Mucosa of descending colon (tissue), 3 donors: ENCODE data around the gene MTA2. TPM values are rescaled to one million over a fixed set of nuclear protein-coding genes. Genes with fewer than 3 reads are reported as not detected.
"Not testable (repeated sequence)": the region's sequence is repeated elsewhere in the genome, so short reads cannot be mapped to it uniquely, and the experiment has no call there.

Experiments
- ATAC-seq: fragments of 200-7000 bp; cut with Tn5 transposase; one replicate; pipeline ENCODE4 v1.9.1; 2020; ENCODE audit warnings: mild to moderate bottlenecking, moderate library complexity
- DNase-seq, 3 donors: peaks; one replicate each; pipeline ENCODE4 v3.0.0-alpha.2; 2020
- H3K36me3 ChIP-seq: fragments of 200-600 bp; one replicate; pipeline ENCODE4 v1.8.0; 2021; ENCODE audit warnings: low read depth, mild to moderate bottlenecking
- H3K4me1 ChIP-seq: fragments of 200-600 bp; one replicate; pipeline ENCODE4 v1.8.0; 2021; ENCODE audit warnings: low read depth, mild to moderate bottlenecking
- H3K4me3 ChIP-seq: fragments of 200-600 bp; one replicate; pipeline ENCODE4 v1.8.0; 2021; ENCODE audit warnings: mild to moderate bottlenecking
- H3K9me3 ChIP-seq: fragments of 200-600 bp; one replicate; pipeline ENCODE4 v1.8.0; 2021; ENCODE audit warnings: mild to moderate bottlenecking
- CTCF ChIP-seq: fragments of 200-600 bp; IDR thresholded peaks from one replicate; pipeline ENCODE4 v1.8.0; 2022; ENCODE audit warnings: antibody characterized with exemption, mild to moderate bottlenecking
- intact Hi-C, 2 donors: fragments of 100-400 bp; cut with DNase I in 1 of 2; cut with micrococcal nuclease in 1 of 2; formaldehyde crosslinking; loops; one replicate each; pipeline versions ENCODE4 v1.11.0 to v1.11.1; 2022; cut with DNase I, micrococcal nuclease
- total RNA-seq, 3 donors: library from RNA; stranded (reverse); fragmentation: NEBNext Ultra II Directional in 2 of 3; extraction: Animal tissue kit (Norgen Biotek cat#: 25700) in 2 of 3; gene quantifications; one replicate each; pipeline versions ENCODE4 v1.2.1 to v1.2.4, GENCODE V29; 2021 to 2023
- donor health status: DM: no; HTN: no; CAD: no; lungs with moderate emphysema.
- donor health status: DM: no; HTN: no; CAD: no.
- donor health status: DM: no; HTN: yes; CAD: no.

The MTA2 gene
- total RNA-seq, 3 donors from 2014 or later, result 70.7 to 92.1 (median 89.6) TPM

DNA sequence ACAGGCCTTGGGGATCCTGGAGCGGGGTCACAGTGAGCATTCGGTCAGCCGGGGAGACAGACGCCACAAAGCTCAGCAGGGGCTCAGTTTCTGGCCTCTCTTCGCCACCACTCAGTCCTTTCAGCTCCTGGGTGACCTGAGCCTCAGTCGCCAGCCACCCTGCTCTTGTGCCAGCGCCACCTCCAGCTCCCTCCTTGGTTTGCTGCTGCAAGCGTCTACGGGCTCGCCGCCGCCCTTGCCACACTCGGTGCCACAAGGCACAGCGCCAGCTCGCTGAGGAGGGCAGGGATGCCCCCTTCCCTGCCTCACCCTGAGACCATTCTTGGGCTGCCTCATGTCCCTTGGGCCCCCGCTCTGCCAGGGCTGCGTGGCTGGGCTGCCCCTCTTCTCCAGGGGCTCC is 26.5 kb downstream of the MTA2 start:
- Histone ChIP-seq H3K4me3 (no peak overlapping the region), H3K9me3 (no peaks in the 10 kb centered on the region), H3K4me1 (peaks cover 18% of the 10 kb centered on the region), H3K36me3 (peaks cover 5% of the 10 kb centered on the region)
- TF ChIP-seq CTCF, result no peak
- DNase-seq, result peak; percentile 57 to 76 (median 65)
- intact Hi-C loops, result no loop called here
- peak; percentile 22 for ATAC-seq

- ATAC-seq, result peak; percentile 32
Observed at GRCh38 chr11:62574363-62575071, 27.1 kb downstream of the MTA2 start.

GRCh38 chr11:62573592-62574362 is 27.9 kb downstream of the MTA2 start, which contains the start of gene EEF1G:
Gene EEF1G, minus strand, starts transcription at chr11:62573891. Its CDS starts 49 bp downstream, at chr11:62573842.
- H3K4me3 ChIP-seq, result peak within 1 kb of the TSS; percentile 67
- DNase-seq (peak; percentile 98 to 99 (median 99)), ATAC-seq (peak; percentile 94)
- H3K4me1 ChIP-seq, result peaks cover 18% of the 10 kb centered on the region
- intact Hi-C loops, result no loop called here
- H3K36me3 ChIP-seq, result peaks cover 8% of the 10 kb centered on the region
- no peak for TF ChIP-seq CTCF
- no peaks in the 10 kb centered on the region for H3K9me3 ChIP-seq

More at GRCh38 chr11:62574363-62575071, 27.1 kb downstream of the MTA2 start:
- peak; percentile 52 to 76 (median 59) for DNase-seq
- TF ChIP-seq CTCF, result no peak
- Histone ChIP-seq H3K4me1 (peaks cover 18% of the 10 kb centered on the region), H3K4me3 (peak overlapping the region; percentile 67), H3K9me3 (no peaks in the 10 kb centered on the region), H3K36me3 (peaks cover 5% of the 10 kb centered on the region)
- intact Hi-C loops, result no loop called here

GRCh38 chr11:62573006-62573591 is 28.6 kb downstream of the MTA2 start:
- H3K4me3 ChIP-seq, result peak overlapping the region; percentile 67
- TF ChIP-seq CTCF, result no peak
- DNase-seq (no peak), ATAC-seq (peak; percentile 1)
- H3K9me3 ChIP-seq, result no peaks in the 10 kb centered on the region
- intact Hi-C loops, result no loop called here
- peaks cover 18% of the 10 kb centered on the region for H3K4me1 ChIP-seq
- peaks cover 11% of the 10 kb centered on the region for H3K36me3 ChIP-seq

- DNase-seq (no peak), ATAC-seq (no peak)
- peaks cover 11% of the 10 kb centered on the region for H3K36me3 ChIP-seq
Observed at GRCh38 chr11:62572431-62572830, 29.2 kb downstream of the MTA2 start.

DNA sequence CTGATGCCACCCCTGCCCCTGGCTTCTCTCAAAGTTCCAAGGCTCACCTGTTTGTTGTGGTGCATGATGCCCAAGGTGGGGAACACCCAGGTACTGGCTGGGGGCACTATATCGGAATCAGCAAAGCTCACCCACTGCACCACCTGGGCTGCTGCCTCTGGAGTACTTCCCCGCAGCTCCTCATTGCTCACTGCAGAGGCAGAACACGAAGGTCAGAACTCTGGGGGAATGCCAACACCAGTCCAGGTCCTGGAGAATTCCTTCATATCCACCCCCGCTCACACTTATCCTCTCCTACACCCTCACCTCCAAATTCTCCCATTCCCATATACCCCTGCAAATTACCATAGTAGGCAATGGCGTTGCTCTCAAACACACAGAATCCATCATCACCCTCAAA is 30.2 kb downstream of the MTA2 start:
- H3K4me1 ChIP-seq, H3K4me3 ChIP-seq, DNase-seq, ATAC-seq, intact Hi-C loops, H3K9me3 ChIP-seq: not testable (repeated sequence)
- H3K36me3 ChIP-seq, result peaks cover 11% of the 10 kb centered on the region

More at GRCh38 chr11:62572431-62572830, 29.2 kb downstream of the MTA2 start:
- Histone ChIP-seq H3K9me3 (no peaks in the 10 kb centered on the region), H3K4me1 (peaks cover 18% of the 10 kb centered on the region), H3K4me3 (no peak overlapping the region)
- no peak for TF ChIP-seq CTCF
- intact Hi-C loops, result no loop called here

DNA sequence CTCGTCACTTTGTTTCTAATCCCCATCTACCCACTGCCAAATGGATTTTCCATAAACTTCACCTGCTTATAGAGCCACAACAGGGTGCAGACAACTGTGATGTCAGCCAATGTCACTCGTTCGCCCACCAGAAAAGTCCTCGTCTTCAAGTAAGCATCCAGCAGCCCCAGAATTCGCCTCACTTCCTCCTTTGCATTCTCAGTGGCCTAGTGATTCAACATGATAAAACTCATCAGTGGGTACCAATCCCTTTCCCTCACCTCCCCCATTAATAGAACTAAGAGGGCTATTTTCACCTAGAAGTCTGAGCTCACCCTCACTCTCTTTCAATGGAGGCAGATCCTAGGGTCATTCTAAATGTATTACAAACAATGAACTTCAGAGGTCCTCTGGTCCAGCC is 30.8 kb downstream of the MTA2 start:
- ATAC-seq, result not testable (repeated sequence)
- H3K36me3 ChIP-seq, result peaks cover 11% of the 10 kb centered on the region

More for the DNA sequence above, 30.8 kb downstream of the MTA2 start:
- H3K4me1 ChIP-seq, intact Hi-C loops, H3K9me3 ChIP-seq, DNase-seq, H3K4me3 ChIP-seq: not testable (repeated sequence)
